PC-3 (cell line): Measurements from ENCODE around the gene TACC2. TPM values are rescaled to one million over a fixed set of nuclear protein-coding genes. Genes with fewer than 3 reads are reported as not detected.

Source experiments
- ATAC-seq: fragments of 200-7000 bp; cut with Tn5 transposase; 2 replicates; pipeline ENCODE4 v1.9.1; 2020; ENCODE audit warnings: mild to moderate bottlenecking, moderate library complexity
- BruUV-seq: library from RNA; stranded (reverse); fragments of 400-500 nt; replicated peaks from 2 replicates; lab custom pipeline; 2021; lab: Mats Ljungman, UMichigan
- CTCF ChIA-PET: fragments of 300-600 bp; sonication (Branson Sonifier 250); formaldehyde crosslinking; loops from one replicate; lab custom pipeline; 2022; ENCODE audit warnings: antibody characterized with exemption; lab: Charles Lee
- POLR2A ChIA-PET: fragments of 300-600 bp; sonication (Branson Sonifier 250); formaldehyde crosslinking; loops from one replicate; lab custom pipeline; 2022; ENCODE audit warnings: antibody characterized with exemption; ENCODE audit not compliant: unreplicated experiment; lab: Charles Lee
- DNase-seq: peaks from one replicate; pipeline ENCODE4 v3.0.0-alpha.2; 2015
- H2AFZ ChIP-seq: fragments of 300-600 bp; sonication (generic); 2 replicates; pipeline ENCODE4 v1.6.0; 2016; ENCODE audit warnings: antibody characterized with exemption, low read length
- H3F3A ChIP-seq: fragments of 300-600 bp; sonication (generic); one replicate; pipeline ENCODE4 v1.6.0; 2017; ENCODE audit warnings: antibody characterized with exemption, low read length, control low read depth, mild to moderate bottlenecking; ENCODE audit not compliant: unreplicated experiment
- H3K27ac ChIP-seq: fragments of 300-600 bp; sonication (generic); 2 replicates; pipeline ENCODE4 v1.5.1; 2016; ENCODE audit warnings: mild to moderate bottlenecking, low read length
- H3K27me3 ChIP-seq: fragments of 300-600 bp; sonication (generic); 2 replicates; pipeline ENCODE4 v1.6.1; 2016; ENCODE audit warnings: low read length, mixed read lengths
- H3K36me3 ChIP-seq: fragments of 300-600 bp; sonication (generic); 2 replicates; pipeline ENCODE4 v1.6.1; 2016; ENCODE audit warnings: low read depth, mixed run types, low read length, mixed read lengths
- H3K4me1 ChIP-seq: fragments of 300-600 bp; sonication (generic); 2 replicates; pipeline ENCODE4 v1.5.1; 2016; ENCODE audit warnings: low read length; ENCODE audit not compliant: insufficient read depth
- H3K4me2 ChIP-seq: fragments of 300-600 bp; sonication (generic); 2 replicates; pipeline ENCODE4 v1.6.0; 2016; ENCODE audit warnings: low read length
- H3K4me3 ChIP-seq: fragments of 300-600 bp; sonication (generic); 2 replicates; pipeline ENCODE4 v1.5.1; 2016; ENCODE audit warnings: mild to moderate bottlenecking, low read length, mixed read lengths
- H3K79me2 ChIP-seq: fragments of 300-600 bp; sonication (generic); 2 replicates; pipeline ENCODE4 v1.6.1; 2017; ENCODE audit warnings: low read length, mixed read lengths
- H3K9ac ChIP-seq: fragments of 300-600 bp; sonication (generic); 2 replicates; pipeline ENCODE4 v1.6.0; 2016; ENCODE audit warnings: mild to moderate bottlenecking, low read length
- H3K9me2 ChIP-seq: fragments of 300-600 bp; sonication (generic); replicated peaks from 2 replicates; pipeline ENCODE4 v1.6.1; 2016; ENCODE audit warnings: mixed run types, low read length, mixed read lengths
- H3K9me3 ChIP-seq: fragments of 300-600 bp; sonication (generic); 2 replicates; pipeline ENCODE4 v1.6.1; 2016; ENCODE audit warnings: low read length, mixed read lengths
- H4K20me1 ChIP-seq: fragments of 300-600 bp; sonication (generic); 2 replicates; pipeline ENCODE4 v1.6.1; 2016; ENCODE audit warnings: low read length, mixed read lengths
- EZH2 ChIP-seq: fragments of 300-600 bp; sonication (generic); IDR thresholded peaks from one replicate; pipeline ENCODE4 v1.6.1; 2017; ENCODE audit warnings: antibody characterized with exemption, mild to moderate bottlenecking, low read length; ENCODE audit not compliant: unreplicated experiment
- EZH2phosphoT487 ChIP-seq: fragments of 300-600 bp; sonication (generic); IDR thresholded peaks from 2 replicates; pipeline ENCODE4 v1.6.1; 2018; ENCODE audit warnings: mild to moderate bottlenecking, antibody characterized with exemption, low read length, borderline replicate concordance
- intact Hi-C: fragments of 100-400 bp; cut with micrococcal nuclease; formaldehyde crosslinking; loops from 2 replicates; pipeline ENCODE4 v1.9.0; 2023
- total RNA-seq: library from RNA; depleted of rRNA; stranded (reverse); fragments of >200 nt; gene quantifications from 2 replicates; pipeline ENCODE4 v1.2.3, GENCODE V29; 2014
- TF ChIP-seq, protein P1 (sequence below): fragments of 300-600 bp; sonication (generic); conservative IDR thresholded peaks from 2 replicates; pipeline ENCODE4 v1.5.1; 2017; ENCODE audit warnings: antibody characterized with exemption, low read depth, mild to moderate bottlenecking, low read length

The TACC2 gene
- total RNA-seq, 1 experiment from 2014 or later, result 31.7 TPM

DNA sequence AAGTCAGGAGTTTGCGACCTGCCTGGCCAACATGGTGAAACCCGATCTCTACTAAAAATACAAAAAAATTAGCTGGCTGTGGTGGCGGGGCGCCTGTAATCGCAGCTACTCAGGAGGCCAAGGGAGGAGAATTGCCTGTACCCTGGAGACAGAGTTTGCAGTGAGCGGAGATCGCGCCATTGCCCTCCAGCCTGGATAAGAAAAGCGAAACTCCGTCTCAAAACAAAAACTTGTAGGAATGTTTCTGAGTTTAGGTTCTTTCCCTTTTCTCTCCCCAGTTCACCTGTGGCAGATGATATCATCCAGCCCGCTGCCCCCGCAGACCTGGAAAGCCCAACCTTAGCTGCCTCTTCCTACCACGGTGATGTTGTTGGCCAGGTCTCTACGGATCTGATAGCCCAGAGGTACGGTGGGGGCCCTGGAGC is 143.4 kb downstream of the TACC2 start:
- H3K79me2 ChIP-seq, result peaks cover 52% of the 10 kb centered on the region
- no peak overlapping the region for H3K4me2 ChIP-seq
- no peaks in the 10 kb centered on the region for H3K9me3 ChIP-seq
- H3K9me2 ChIP-seq, result no peaks in the 10 kb centered on the region
- H3K27ac ChIP-seq, result no peak overlapping the region
- intact Hi-C loops, result no loop called here
- H3K9ac ChIP-seq, result no peak overlapping the region
- H3F3A ChIP-seq, result no peaks in the 10 kb centered on the region
- BruUV-seq, result no TSS peak
- ATAC-seq (no peak), DNase-seq (no peak)
- no peak overlapping the region for H3K4me3 ChIP-seq
- peaks cover 7% of the 10 kb centered on the region; the same call in 1 of the 2 replicates for H3K36me3 ChIP-seq
- ChIA-PET POLR2A (no interaction called here), CTCF (no interaction called here)
- 0 out of 2 replicates have a peak, but pooled peaks cover 14% of the 10 kb centered on the region for H4K20me1 ChIP-seq
- TF ChIP-seq EZH2 (no peak), EZH2phosphoT487 (no peak)
- TF ChIP-seq, protein P1, sequence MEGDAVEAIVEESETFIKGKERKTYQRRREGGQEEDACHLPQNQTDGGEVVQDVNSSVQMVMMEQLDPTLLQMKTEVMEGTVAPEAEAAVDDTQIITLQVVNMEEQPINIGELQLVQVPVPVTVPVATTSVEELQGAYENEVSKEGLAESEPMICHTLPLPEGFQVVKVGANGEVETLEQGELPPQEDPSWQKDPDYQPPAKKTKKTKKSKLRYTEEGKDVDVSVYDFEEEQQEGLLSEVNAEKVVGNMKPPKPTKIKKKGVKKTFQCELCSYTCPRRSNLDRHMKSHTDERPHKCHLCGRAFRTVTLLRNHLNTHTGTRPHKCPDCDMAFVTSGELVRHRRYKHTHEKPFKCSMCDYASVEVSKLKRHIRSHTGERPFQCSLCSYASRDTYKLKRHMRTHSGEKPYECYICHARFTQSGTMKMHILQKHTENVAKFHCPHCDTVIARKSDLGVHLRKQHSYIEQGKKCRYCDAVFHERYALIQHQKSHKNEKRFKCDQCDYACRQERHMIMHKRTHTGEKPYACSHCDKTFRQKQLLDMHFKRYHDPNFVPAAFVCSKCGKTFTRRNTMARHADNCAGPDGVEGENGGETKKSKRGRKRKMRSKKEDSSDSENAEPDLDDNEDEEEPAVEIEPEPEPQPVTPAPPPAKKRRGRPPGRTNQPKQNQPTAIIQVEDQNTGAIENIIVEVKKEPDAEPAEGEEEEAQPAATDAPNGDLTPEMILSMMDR, result no peak
- peaks cover 12% of the 10 kb centered on the region for H3K4me1 ChIP-seq
- H2AFZ ChIP-seq, result no peak overlapping the region
- no peaks in the 10 kb centered on the region for H3K27me3 ChIP-seq

DNA sequence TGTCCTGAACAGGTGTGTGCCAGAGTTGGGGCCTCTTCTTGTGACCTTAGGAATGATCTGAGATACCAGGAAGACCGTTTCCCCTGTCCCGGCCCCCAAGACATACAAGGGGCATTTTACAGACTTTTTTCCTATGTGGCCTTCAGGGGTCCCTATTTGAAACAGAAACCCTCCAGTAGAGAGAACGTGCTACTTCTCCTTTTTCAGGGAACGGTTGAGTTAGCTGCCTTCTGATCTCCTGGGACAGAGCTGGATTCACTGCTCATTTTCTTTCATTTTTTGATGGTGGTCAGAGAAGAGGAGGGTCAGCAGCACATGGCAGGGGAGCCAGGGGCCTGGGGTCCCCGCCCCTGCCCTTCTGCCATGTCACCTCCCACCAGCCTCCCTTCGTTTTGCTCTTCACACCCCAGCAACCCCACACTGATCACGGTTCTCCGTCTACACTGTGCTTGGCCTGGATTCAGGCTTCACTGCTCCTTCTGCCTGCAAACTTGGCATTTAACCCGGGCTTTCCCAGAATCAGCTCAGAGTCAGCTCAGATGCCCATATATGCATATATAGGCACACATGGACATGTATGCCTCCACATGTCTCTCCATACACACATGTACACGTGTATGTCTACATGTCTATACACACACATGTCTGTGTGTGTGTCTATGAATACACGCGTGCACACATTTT is 144.1 kb downstream of the TACC2 start:
- H3K9me3 ChIP-seq, result no peaks in the 10 kb centered on the region
- no peak for DNase-seq
- no peaks in the 10 kb centered on the region for H3F3A ChIP-seq
- no peak overlapping the region for H2AFZ ChIP-seq
- H3K9me2 ChIP-seq, result no peaks in the 10 kb centered on the region
- H3K4me1 ChIP-seq, result peaks cover 6% of the 10 kb centered on the region
- H3K4me2 ChIP-seq, result no peak overlapping the region
- H3K4me3 ChIP-seq, result no peak overlapping the region
- H3K27ac ChIP-seq, result no peak overlapping the region
- H3K27me3 ChIP-seq, result no peaks in the 10 kb centered on the region
- H3K9ac ChIP-seq, result no peak overlapping the region
- TF ChIP-seq EZH2phosphoT487, result no peak
- TF ChIP-seq EZH2, result no peak
- TF ChIP-seq, protein P1, result no peak
- H3K79me2 ChIP-seq, result peaks cover 52% of the 10 kb centered on the region
- no peak for ATAC-seq
- intact Hi-C loops, result no loop called here
- H4K20me1 ChIP-seq, result 0 out of 2 replicates have a peak, but pooled peaks cover 14% of the 10 kb centered on the region
- peaks cover 7% of the 10 kb centered on the region; the same call in 1 of the 2 replicates for H3K36me3 ChIP-seq
- POLR2A ChIA-PET, result no interaction called here
- CTCF ChIA-PET, result no interaction called here
- no TSS peak for BruUV-seq
